A549 (cell line): ENCODE data around the gene SIPA1. TPM values are rescaled to one million over a fixed set of nuclear protein-coding genes. Genes with fewer than 3 reads are reported as not detected.
"Not testable (repeated sequence)": the region's sequence is repeated elsewhere in the genome, so short reads cannot be mapped to it uniquely, and the experiment has no call there.

Source experiments
- ATAC-seq, 2 experiments: fragments of 200-7000 bp in 1 of 2; fragments of >200 bp in 1 of 2; cut with Nextera tagmentation in 1 of 2; cut with Tn5 transposase in 1 of 2; 3 replicates each; pipeline versions ENCODE4 v1.8.0 to v1.9.1; 2018 to 2020; ENCODE audit warnings: mild to moderate bottlenecking in 1 of 2, moderate library complexity in 1 of 2
- CTCF ChIA-PET: fragments of 300-600 bp; sonication (Branson Sonifier 250); formaldehyde crosslinking; extraction: SDS; loops from one replicate; lab custom pipeline; 2021; ENCODE audit warnings: antibody characterized with exemption, inconsistent platforms; lab: Yijun Ruan, JAX
- POLR2A ChIA-PET: fragments of 350-600 bp; formaldehyde crosslinking; extraction: SDS; loops from one replicate; lab custom pipeline; 2021; ENCODE audit warnings: antibody characterized with exemption, inconsistent platforms; lab: Yijun Ruan, JAX
- DNase-seq, 2 experiments: peaks; one replicate each; pipeline versions ENCODE4 v3.0.0 to v3.0.0-alpha.2; 2011 to 2016; ENCODE audit warnings: low read depth in 1 of 2, low spot score in 1 of 2
- FAIRE-seq: peaks from 2 replicates; lab custom pipeline; 2011; peaks lifted over from hg19 to GRCh38; lab: Jason Lieb, UNC
- H3K27ac ChIP-seq, 2 experiments: fragments of >200 bp; sonication (Bioruptor Twin); formaldehyde crosslinking; 3 replicates each; pipeline ENCODE4 v1.5.1; 2016 to 2017
- H3K4me1 ChIP-seq: fragments of >200 bp; sonication (Bioruptor Twin); formaldehyde crosslinking; 3 replicates; pipeline ENCODE4 v1.6.1; 2016
- H3K4me2 ChIP-seq: fragments of >200 bp; sonication (Bioruptor Twin); formaldehyde crosslinking; 3 replicates; pipeline ENCODE4 v1.6.1; 2016
- H3K4me3 ChIP-seq: fragments of >200 bp; sonication (Bioruptor Twin); formaldehyde crosslinking; 3 replicates; pipeline ENCODE4 v1.5.1; 2016
- H3K9me3 ChIP-seq: fragments of >200 bp; sonication (Bioruptor Twin); formaldehyde crosslinking; 3 replicates; pipeline ENCODE4 v1.6.1; 2016
- CBX8 ChIP-seq: fragments of 200-600 bp; sonication (generic); IDR thresholded peaks from 2 replicates; pipeline ENCODE4 v1.6.1; 2016
- CHD4 ChIP-seq: fragments of 200-600 bp; sonication (generic); IDR thresholded peaks from 2 replicates; pipeline ENCODE4 v1.6.1; 2016; ENCODE audit warnings: antibody characterized with exemption, mild to moderate bottlenecking, borderline replicate concordance
- EHF ChIP-seq: fragments of 250-450 bp; sonication (Bioruptor Pico); IDR thresholded peaks from 2 replicates; pipeline ENCODE4 v1.5.0; 2020; ENCODE audit warnings: mild to moderate bottlenecking
- EHMT2 ChIP-seq: fragments of 200-600 bp; sonication (generic); IDR thresholded peaks from 2 replicates; pipeline ENCODE4 v1.6.1; 2016; ENCODE audit warnings: antibody characterized with exemption, low read depth, mild to moderate bottlenecking, moderate library complexity
- ESRRA ChIP-seq: fragments of 150-350 bp; IDR thresholded peaks from 2 replicates; pipeline ENCODE4 v1.6.1; 2014; ENCODE audit warnings: mild to moderate bottlenecking, low read length, borderline replicate concordance
- FOSB ChIP-seq: fragments of 250-450 bp; sonication (Bioruptor Pico); IDR thresholded peaks from 2 replicates; pipeline ENCODE4 v1.5.0; 2020; ENCODE audit warnings: mild to moderate bottlenecking, moderate library complexity
- GATA3 ChIP-seq: IDR thresholded peaks from 2 replicates; pipeline ENCODE4 v1.6.1; 2012; ENCODE audit warnings: borderline replicate concordance
- HOXB13 ChIP-seq: fragments of 250-450 bp; sonication (Bioruptor Pico); IDR thresholded peaks from 2 replicates; pipeline ENCODE4 v1.5.0; 2020; ENCODE audit warnings: low read depth, mild to moderate bottlenecking, moderate library complexity
- JUNB ChIP-seq: fragments of >200 bp; sonication (Bioruptor Twin); formaldehyde crosslinking; IDR thresholded peaks from 2 replicates; pipeline ENCODE4 v1.6.1; 2016
- KDM1A ChIP-seq: fragments of 200-600 bp; sonication (generic); IDR thresholded peaks from 2 replicates; pipeline ENCODE4 v1.6.1; 2016; ENCODE audit warnings: low read depth, mild to moderate bottlenecking
- MAFK ChIP-seq: fragments of 450-650 bp; IDR thresholded peaks from 2 replicates; pipeline ENCODE4 v1.6.1; 2014; ENCODE audit not compliant: partially characterized antibody
- MYC ChIP-seq: IDR thresholded peaks from 2 replicates; pipeline ENCODE4 v1.6.1; 2012; ENCODE audit warnings: mild to moderate bottlenecking, inconsistent platforms, low read length, improper control_type of control experiment, borderline replicate concordance
- PBX3 ChIP-seq: IDR thresholded peaks from 2 replicates; pipeline ENCODE4 v1.6.1; 2012
- PHF8 ChIP-seq: fragments of 200-600 bp; sonication (generic); IDR thresholded peaks from 2 replicates; pipeline ENCODE4 v1.6.1; 2016; ENCODE audit warnings: low read depth, mild to moderate bottlenecking, antibody characterized with exemption, moderate library complexity, borderline replicate concordance
- POLR2AphosphoS2 ChIP-seq: conservative IDR thresholded peaks from 2 replicates; pipeline ENCODE4 v1.6.1; 2012; ENCODE audit warnings: low read length, improper control_type of control experiment, inconsistent platforms
- RAD21 ChIP-seq, 2 experiments: fragments of >200 bp in 1 of 2; sonication (Bioruptor Twin) in 1 of 2; formaldehyde crosslinking in 1 of 2; IDR thresholded peaks in 1 of 2; conservative IDR thresholded peaks in 1 of 2; 2 replicates in 1 of 2; 3 replicates in 1 of 2; pipeline ENCODE4 v1.6.1; 2012 to 2018; ENCODE audit warnings: inconsistent platforms in 1 of 2
- SREBF2 ChIP-seq: fragments of 450-650 bp; IDR thresholded peaks from 2 replicates; pipeline ENCODE4 v1.6.1; 2014; ENCODE audit warnings: mild to moderate bottlenecking, moderate library complexity
- ZC3H11A ChIP-seq: fragments of 450-650 bp; IDR thresholded peaks from 2 replicates; pipeline ENCODE4 v1.6.1; 2014; ENCODE audit warnings: antibody characterized with exemption, mild to moderate bottlenecking
- ZNF302 ChIP-seq: fragments of 250-450 bp; sonication (Bioruptor Pico); IDR thresholded peaks from 2 replicates; pipeline ENCODE4 v1.9.0; 2021; ENCODE audit warnings: inconsistent platforms, mild to moderate bottlenecking, moderate library complexity
- WGBS: methylation state at CpG from one replicate; pipeline ENCODE4 v1.1.6; 2017; ENCODE audit errors: missing lambda C conversion rate; 5-methylcytosine and 5-hydroxymethylcytosine counted together
- polyA plus RNA-seq, 4 experiments: library from polyadenylated mRNA; depleted of rRNA in 3 of 4; stranded (reverse); fragments of >200 nt; fragmentation: RNase III in 1 of 4; extraction: RNeasy Plus Mini Kit Qiagen cat#74134 plus additional on column Dnase treatment in 1 of 4; gene quantifications; 2 replicates in 3 of 4; 3 replicates in 1 of 4; pipeline ENCODE4 v1.2.3, GENCODE V29; 2011 to 2017
- TF ChIP-seq, protein P1 (sequence below): fragments of >200 bp; sonication (Bioruptor Twin); formaldehyde crosslinking; IDR thresholded peaks from 3 replicates; pipeline ENCODE4 v1.6.1; 2016
- TF ChIP-seq, protein P2 (sequence below): IDR thresholded peaks from 2 replicates; pipeline ENCODE4 v1.6.1; 2012
- TF ChIP-seq, protein P3 (sequence below): IDR thresholded peaks from 2 replicates; pipeline ENCODE4 v1.6.1; 2012; ENCODE audit warnings: low read depth, borderline replicate concordance

The SIPA1 gene
- polyA plus RNA-seq, 2 of the 4 experiments (the other 2 are of a cell fraction): 9.9 to 17.4 TPM

DNA sequence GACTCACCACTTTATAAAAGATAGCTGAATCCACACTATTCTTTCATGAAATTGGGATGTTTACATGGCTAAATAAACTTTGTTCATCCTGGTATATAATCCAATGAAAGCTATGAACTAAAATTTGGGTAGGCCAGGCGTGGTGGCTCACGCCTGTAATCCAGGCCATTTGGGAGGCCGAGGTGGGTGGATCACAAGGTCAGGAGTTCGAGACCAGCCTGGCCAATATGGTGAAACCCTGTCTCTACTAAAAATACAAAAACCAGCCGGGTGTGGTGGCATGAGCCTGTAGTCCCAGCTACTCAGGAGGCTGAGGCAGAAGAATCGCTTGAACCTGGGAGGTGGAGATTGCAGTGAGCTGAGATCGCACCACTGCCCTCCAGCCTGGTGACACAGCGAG is 53.9 kb downstream of the SIPA1 start:
- FAIRE-seq, H3K4me1 ChIP-seq, ATAC-seq, DNase-seq, H3K9me3 ChIP-seq, H3K4me2 ChIP-seq, H3K27ac ChIP-seq, POLR2A ChIA-PET, H3K4me3 ChIP-seq: not testable (repeated sequence)
- CTCF ChIA-PET: interaction anchor here (0.6 to 1.2 kb wide), 4 partner anchors 13 to 255 kb away, joined by 3 to 4 read pairs (median 3); no protein-coding TSS in a partner anchor
- 74% methylated on average over 8 of the region's 8 CpGs for WGBS

- Histone ChIP-seq H3K4me2 (no peak overlapping the region), H3K9me3 (no peaks in the 10 kb centered on the region), H3K4me3 (no peak overlapping the region), H3K4me1 (no peaks in the 10 kb centered on the region), H3K27ac (no peak overlapping the region)
- WGBS: 75% methylated on average over 11 of the region's 11 CpGs
- FAIRE-seq (no peak), DNase-seq (no peak), ATAC-seq (no peak)
- TF ChIP-seq HOXB13 (CRISPR knock-in tag) (no peak), ZC3H11A (no peak), MYC (no peak), KDM1A (no peak)
- TF ChIP-seq, protein P1, sequence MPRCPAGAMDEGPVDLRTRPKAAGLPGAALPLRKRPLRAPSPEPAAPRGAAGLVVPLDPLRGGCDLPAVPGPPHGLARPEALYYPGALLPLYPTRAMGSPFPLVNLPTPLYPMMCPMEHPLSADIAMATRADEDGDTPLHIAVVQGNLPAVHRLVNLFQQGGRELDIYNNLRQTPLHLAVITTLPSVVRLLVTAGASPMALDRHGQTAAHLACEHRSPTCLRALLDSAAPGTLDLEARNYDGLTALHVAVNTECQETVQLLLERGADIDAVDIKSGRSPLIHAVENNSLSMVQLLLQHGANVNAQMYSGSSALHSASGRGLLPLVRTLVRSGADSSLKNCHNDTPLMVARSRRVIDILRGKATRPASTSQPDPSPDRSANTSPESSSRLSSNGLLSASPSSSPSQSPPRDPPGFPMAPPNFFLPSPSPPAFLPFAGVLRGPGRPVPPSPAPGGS: no peak
- ChIA-PET POLR2A (no interaction called here), CTCF (interaction anchor here (0.6 to 1.0 kb wide), 4 partner anchors 12 to 255 kb away, joined by 3 read pairs; no protein-coding TSS in a partner anchor)
Observed at GRCh38 chr11:65692367-65692766, 54.5 kb downstream of the SIPA1 start.

DNA sequence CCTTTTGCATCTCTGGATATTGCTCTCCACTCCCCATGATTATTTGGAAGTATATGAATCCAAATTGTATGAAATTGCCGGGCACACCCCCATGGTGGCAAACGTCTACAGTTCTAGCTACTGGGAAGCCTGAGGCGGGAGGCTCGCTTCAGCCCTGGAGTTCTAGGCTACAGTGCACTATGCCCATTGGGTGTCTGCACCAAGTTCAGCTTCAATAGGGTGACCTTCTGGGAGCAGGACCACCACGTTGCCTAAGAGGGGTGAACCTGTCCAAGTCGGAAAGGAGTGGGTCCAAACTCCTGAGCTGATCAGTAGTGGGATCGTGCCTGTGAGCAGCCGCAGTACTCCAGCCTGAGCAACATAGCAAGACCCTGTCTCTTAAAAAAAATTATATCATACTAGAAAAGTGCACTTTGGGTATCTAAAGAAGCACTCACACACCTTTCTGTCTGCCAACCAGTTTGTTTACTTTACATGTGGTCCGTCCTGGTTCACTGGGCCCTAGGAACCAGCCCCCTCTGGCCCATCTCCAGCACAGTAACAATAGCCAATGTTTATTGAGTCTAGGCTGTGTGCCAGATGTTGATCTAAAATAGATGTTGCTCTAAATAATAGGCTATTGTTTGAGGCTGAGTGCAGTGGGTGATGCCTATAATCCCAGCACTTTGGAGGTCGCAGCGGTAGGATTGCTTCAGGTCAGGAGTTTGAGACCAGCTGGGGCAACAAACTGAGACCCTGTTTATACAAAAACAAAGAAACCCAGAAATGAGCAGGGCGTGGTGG is 57.7 kb downstream of the SIPA1 start:
- H3K4me2 ChIP-seq: no peak overlapping the region
- WGBS: 60% methylated on average over 12 of the region's 12 CpGs
- POLR2A ChIA-PET: no interaction called here
- H3K4me1 ChIP-seq: no peaks in the 10 kb centered on the region
- ATAC-seq: no peak
- H3K9me3 ChIP-seq: no peaks in the 10 kb centered on the region
- no peak for FAIRE-seq
- DNase-seq: no peak
- no peak overlapping the region for H3K4me3 ChIP-seq
- TF ChIP-seq FOSB (CRISPR knock-in tag) (no peak), CHD4 (no peak), ZNF302 (no peak), CBX8 (no peak), POLR2AphosphoS2 (no peak), SREBF2 (no peak), GATA3 (no peak), RAD21 (conservative IDR thresholded peaks at IDR 0.05 in 1 of 2, IDR thresholded peaks at IDR 0.05 in 1 of 2) (no peak)
- TF ChIP-seq, protein P2, sequence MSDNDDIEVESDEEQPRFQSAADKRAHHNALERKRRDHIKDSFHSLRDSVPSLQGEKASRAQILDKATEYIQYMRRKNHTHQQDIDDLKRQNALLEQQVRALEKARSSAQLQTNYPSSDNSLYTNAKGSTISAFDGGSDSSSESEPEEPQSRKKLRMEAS: no peak
- TF ChIP-seq, protein P3, sequence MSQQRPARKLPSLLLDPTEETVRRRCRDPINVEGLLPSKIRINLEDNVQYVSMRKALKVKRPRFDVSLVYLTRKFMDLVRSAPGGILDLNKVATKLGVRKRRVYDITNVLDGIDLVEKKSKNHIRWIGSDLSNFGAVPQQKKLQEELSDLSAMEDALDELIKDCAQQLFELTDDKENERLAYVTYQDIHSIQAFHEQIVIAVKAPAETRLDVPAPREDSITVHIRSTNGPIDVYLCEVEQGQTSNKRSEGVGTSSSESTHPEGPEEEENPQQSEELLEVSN: no peak
- CTCF ChIA-PET: interaction anchor here (0.6 to 5.1 kb wide), 6 partner anchors 11 to 147 kb away, joined by 3 to 36 read pairs (median 4); no protein-coding TSS in a partner anchor
- H3K27ac ChIP-seq: no peak overlapping the region

DNA sequence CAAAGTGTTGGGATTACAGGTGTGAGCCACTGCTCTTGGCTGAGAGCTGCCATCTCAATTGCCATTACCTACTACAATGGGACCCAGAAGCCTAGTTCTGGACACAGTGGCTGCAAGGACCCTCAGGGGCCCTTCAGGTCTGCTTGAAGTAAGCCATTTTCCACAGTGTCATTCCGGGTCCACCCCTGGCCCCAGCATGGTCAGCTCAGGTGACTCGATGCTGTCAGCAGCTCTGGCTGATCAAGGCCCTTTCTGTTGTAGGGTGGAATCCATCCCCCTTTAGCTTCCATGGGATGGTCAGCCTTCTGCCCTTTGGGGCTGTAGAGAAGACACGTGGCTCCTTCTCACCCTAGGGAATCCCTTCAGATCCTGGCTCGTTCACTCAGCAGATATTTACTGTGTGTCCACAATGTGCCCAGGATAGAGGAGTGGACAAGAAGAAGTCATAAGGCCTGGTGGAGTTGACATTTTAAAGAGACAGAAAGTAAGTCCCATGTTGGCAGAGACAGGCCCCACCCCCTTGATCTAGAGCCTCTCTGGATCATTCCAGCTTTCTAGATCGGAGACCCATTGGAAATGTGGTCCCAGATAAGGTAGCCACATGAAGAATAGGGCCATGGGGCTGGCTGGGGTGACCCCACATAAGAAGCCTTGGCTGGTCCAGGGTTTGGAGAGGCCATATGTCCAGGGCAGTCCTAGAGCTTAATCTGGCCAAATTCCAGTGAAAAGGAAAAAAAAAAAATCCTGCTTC is 59.1 kb downstream of the SIPA1 start:
- TF ChIP-seq, protein P1: no peak
- no peak for TF ChIP-seq SREBF2
- TF ChIP-seq ESRRA: no peak
- TF ChIP-seq JUNB: no peak
- TF ChIP-seq EHF: no peak
- no peak for TF ChIP-seq MAFK
- no peak for TF ChIP-seq PBX3
- TF ChIP-seq PHF8: no peak
- TF ChIP-seq CHD4: no peak
- TF ChIP-seq EHMT2: no peak
- Histone ChIP-seq H3K4me3 (no peak overlapping the region), H3K4me2 (no peak overlapping the region), H3K27ac (no peak overlapping the region), H3K9me3 (no peaks in the 10 kb centered on the region), H3K4me1 (no peaks in the 10 kb centered on the region)
- ChIA-PET CTCF (interaction anchor here (0.7 to 5.1 kb wide), 5 partner anchors 9 to 122 kb away, joined by 3 to 36 read pairs (median 5); no protein-coding TSS in a partner anchor), POLR2A (no interaction called here)
- FAIRE-seq (no peak), DNase-seq (no peak), ATAC-seq (no peak)
- 54% methylated on average over 5 of the region's 5 CpGs for WGBS
